ENCODE results near the gene RPL41. TPM values are rescaled to one million over a fixed set of nuclear protein-coding genes. Genes with fewer than 3 reads are reported as not detected.
A peak's percentile ranks its signal among the peaks of the same experiment; 100 is the strongest.

RPL41 gene
- total RNA-seq, 1 experiment from 2014 or later = 3,551 TPM

DNA sequence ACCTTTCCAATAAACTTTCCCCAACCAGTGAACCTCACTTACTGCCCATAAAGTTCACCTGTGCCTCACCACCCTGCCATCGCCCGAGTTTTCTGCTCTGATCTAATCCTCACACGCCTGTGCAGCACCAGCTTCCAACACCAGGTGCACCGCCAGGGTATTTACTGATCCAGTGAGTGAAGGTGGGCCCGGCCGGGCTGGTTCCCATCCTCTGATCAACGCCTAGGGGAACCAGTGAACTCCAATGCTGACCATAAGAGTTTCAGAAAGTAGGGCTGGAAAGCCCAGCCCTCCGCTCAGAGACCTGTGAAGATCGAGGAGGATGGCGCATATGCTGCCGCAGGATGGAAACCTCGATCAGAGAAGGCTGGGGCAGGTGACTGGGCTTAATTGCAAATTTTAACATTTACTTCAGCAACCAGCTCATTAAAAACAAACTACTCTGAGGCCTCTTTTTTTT, 35.3 kb downstream of the RPL41 start:
- Histone ChIP-seq H3F3A (ENCODE audit: low read length, unreplicated experiment) (peaks cover 3% of the 10 kb centered on the region), H3K9me3 (ENCODE audit: low read length) (no peaks in the 10 kb centered on the region), H3K9me2 (replicated peaks; ENCODE audit: low read length) (no peaks in the 10 kb centered on the region), H4K20me1 (ENCODE audit: low read length) (no peaks in the 10 kb centered on the region), H3K4me2 (ENCODE audit: low read length) (peak overlapping the region; percentile 99), H3K36me3 (ENCODE audit: low read depth, low read length) (no peaks in the 10 kb centered on the region; the same call in 1 of the 2 replicates), H3K27ac (ENCODE audit: low read length) (peak overlapping the region; percentile 77), H3K4me3 (ENCODE audit: low read length) (peak overlapping the region; percentile 84), H3K9ac (ENCODE audit: low read length) (peak overlapping the region; percentile 79), H3K27me3 (ENCODE audit: low read length) (no peaks in the 10 kb centered on the region), H3K79me2 (ENCODE audit: low read length) (peaks cover 12% of the 10 kb centered on the region), H2AFZ (ENCODE audit: low read length) (peak overlapping the region; percentile 80), H3K4me1 (ENCODE audit: insufficient read depth, low read length) (peaks cover 22% of the 10 kb centered on the region)
- CTCF ChIA-PET = interaction anchor here (0.9 kb wide), 1 partner anchor 38 kb away, joined by 4 read pairs; the partner anchor contains the start of gene SMARCC2
- peak; percentile 56 for DNase-seq
- no peak for TF ChIP-seq EZH2 (IDR thresholded peaks at IDR 0.05; ENCODE audit: low read length, unreplicated experiment)
- peak; percentile 54 for TF ChIP-seq CTCF (conservative IDR thresholded peaks at IDR 0.05; ENCODE audit: low read depth, low read length)
- POLR2A ChIA-PET (ENCODE audit: unreplicated experiment) = no interaction called here
- intact Hi-C loops (cut with micrococcal nuclease) = loop anchor here (1.0 kb wide), 1 partner anchor 25 kb away; no protein-coding TSS in a partner anchor
- BruUV-seq (replicated peaks) = TSS peak; percentile 94
- peak; percentile 67 for ATAC-seq

- no TSS peak for BruUV-seq (replicated peaks)
- peak; percentile 85 for ATAC-seq
- TF ChIP-seq EZH2 (IDR thresholded peaks at IDR 0.05; ENCODE audit: low read length, unreplicated experiment) = no peak
- no peak for TF ChIP-seq CTCF (conservative IDR thresholded peaks at IDR 0.05; ENCODE audit: low read depth, low read length)
- no peak for TF ChIP-seq EZH2phosphoT487 (IDR thresholded peaks at IDR 0.05; ENCODE audit: borderline replicate concordance, low read length)
- Histone ChIP-seq H3K4me1 (ENCODE audit: insufficient read depth, low read length) (peaks cover 21% of the 10 kb centered on the region), H3K27ac (ENCODE audit: low read length) (peak within 1 kb of the TSS; percentile 77), H3K9me3 (ENCODE audit: low read length) (no peaks in the 10 kb centered on the region), H3K4me2 (ENCODE audit: low read length) (peak within 1 kb of the TSS; percentile 99), H3K27me3 (ENCODE audit: low read length) (no peaks in the 10 kb centered on the region), H2AFZ (ENCODE audit: low read length) (peak within 1 kb of the TSS; percentile 80), H3K79me2 (ENCODE audit: low read length) (peaks cover 12% of the 10 kb centered on the region), H3F3A (ENCODE audit: low read length, unreplicated experiment) (peaks cover 3% of the 10 kb centered on the region), H3K4me3 (ENCODE audit: low read length) (peak within 1 kb of the TSS; percentile 84), H4K20me1 (ENCODE audit: low read length) (no peaks in the 10 kb centered on the region), H3K9me2 (replicated peaks; ENCODE audit: low read length) (no peaks in the 10 kb centered on the region), H3K36me3 (ENCODE audit: low read depth, low read length) (no peaks in the 10 kb centered on the region; the same call in 1 of the 2 replicates), H3K9ac (ENCODE audit: low read length) (peak within 1 kb of the TSS; percentile 79)
- POLR2A ChIA-PET (ENCODE audit: unreplicated experiment) = no interaction called here
- peak; percentile 94 for DNase-seq
- intact Hi-C loops (cut with micrococcal nuclease) = loop anchor here (1.0 kb wide), 1 partner anchor 26 kb away; no protein-coding TSS in a partner anchor
- CTCF ChIA-PET = interaction anchor here (0.9 kb wide), 1 partner anchor 37 kb away, joined by 4 read pairs; the partner anchor contains the start of gene SMARCC2
Observed at GRCh38 chr12:56152132-56152755, 35.8 kb downstream of the RPL41 start, which contains the start of gene MYL6B. MYL6B (plus strand) TSS chr12:56152587; CDS start chr12:56153919, 1,332 bp downstream.
